ENCODE data around the gene FPR3.

GRCh38 chr19:51777570-51778462 lies 17.1 kb upstream of the FPR3 start:
- TF ChIP-seq CTCF (IDR thresholded peaks at IDR 0.05; ENCODE audit: low read depth, low read length) = peak; percentile 87
- no peak for TF ChIP-seq EZH2phosphoT487 (IDR thresholded peaks at IDR 0.05; ENCODE audit: low read depth)

Data from OCI-LY3 (cell line).